CD4-positive, alpha-beta T cell treated with Interleukin-17A for 4 hours (primary cell): ENCODE data around the gene FAM227B.
"Not testable (repeated sequence)": the region's sequence is repeated elsewhere in the genome, so short reads cannot be mapped to it uniquely, and the experiment has no call there.

Source experiments
- DNase-seq: peaks from one replicate; pipeline ENCODE4 v3.0.0-alpha.2; 2020; ENCODE audit warnings: mixed read lengths

FAM227B gene

GRCh38 chr15:49436751-49437150 is 183.9 kb downstream of the FAM227B start:
- DNase-seq: no peak

GRCh38 chr15:49435174-49435573 is 185.4 kb downstream of the FAM227B start:
- DNase-seq: no peak

- no peak for DNase-seq
These were observed 190.6 kb downstream of the FAM227B start for GRCh38 chr15:49430046-49430445.

- DNase-seq: no peak
These were observed 192.1 kb downstream of the FAM227B start for GRCh38 chr15:49428409-49429095.

- no peak for DNase-seq
These were observed 193.2 kb downstream of the FAM227B start for GRCh38 chr15:49427372-49427771.

GRCh38 chr15:49424954-49425353 is 195.7 kb downstream of the FAM227B start:
- no peak for DNase-seq

- DNase-seq: no peak
These were observed 196.6 kb downstream of the FAM227B start for GRCh38 chr15:49423901-49424550.

GRCh38 chr15:49423021-49423420 is 197.6 kb downstream of the FAM227B start, which contains the start of gene FGF7:
FGF7 (plus strand) TSS chr15:49423242; CDS start chr15:49424298, 1,056 bp downstream.
- no peak for DNase-seq

GRCh38 chr15:49421991-49422390 is 198.6 kb downstream of the FAM227B start:
- peak; percentile 32 for DNase-seq

GRCh38 chr15:49418811-49419210 is 201.8 kb downstream of the FAM227B start:
- DNase-seq: no peak

GRCh38 chr15:49415638-49416037 is 205.0 kb downstream of the FAM227B start:
- no peak for DNase-seq

GRCh38 chr15:49415149-49415548 is 205.5 kb downstream of the FAM227B start:
- DNase-seq: no peak

- no peak for DNase-seq
These were observed 207.8 kb downstream of the FAM227B start for GRCh38 chr15:49412797-49413196.

GRCh38 chr15:49410641-49411040 is 210.0 kb downstream of the FAM227B start:
- DNase-seq: no peak

- DNase-seq: no peak
These were observed 214.1 kb downstream of the FAM227B start for GRCh38 chr15:49406352-49407118.

- DNase-seq: not testable (repeated sequence)
These were observed 217.9 kb downstream of the FAM227B start for GRCh38 chr15:49402515-49403296.

- no peak for DNase-seq
These were observed 233.1 kb downstream of the FAM227B start for GRCh38 chr15:49387471-49387870.

GRCh38 chr15:49383266-49383665 is 237.4 kb downstream of the FAM227B start:
- no peak for DNase-seq

GRCh38 chr15:49382394-49382793 is 238.2 kb downstream of the FAM227B start:
- DNase-seq: no peak

GRCh38 chr15:49380912-49381311 is 239.7 kb downstream of the FAM227B start:
- no peak for DNase-seq

- DNase-seq: no peak
These were observed 240.6 kb downstream of the FAM227B start for GRCh38 chr15:49379996-49380395.

- DNase-seq: no peak
These were observed 248.3 kb downstream of the FAM227B start for GRCh38 chr15:49372366-49372765.

- DNase-seq: no peak
These were observed 249.8 kb downstream of the FAM227B start for GRCh38 chr15:49370782-49371181.
